Hepatocyte (in vitro differentiated cells): ENCODE results near the gene ARHGAP6. TPM values are rescaled to one million over a fixed set of nuclear protein-coding genes. Genes with fewer than 3 reads are reported as not detected.

ENCODE experiments used
- DNase-seq: peaks from one replicate; pipeline ENCODE4 v3.0.0-alpha.2; 2016; ENCODE audit warnings: low spot score
- H2AFZ ChIP-seq: fragments of 200-600 bp; sonication (generic); 2 replicates; pipeline ENCODE4 v1.6.0; 2016; ENCODE audit warnings: antibody characterized with exemption, mild to moderate bottlenecking
- H3K27ac ChIP-seq: fragments of 200-600 bp; sonication (generic); 2 replicates; pipeline ENCODE4 v1.5.1; 2016; ENCODE audit warnings: mild to moderate bottlenecking
- H3K27me3 ChIP-seq: fragments of 200-600 bp; sonication (generic); 2 replicates; pipeline ENCODE4 v1.6.1; 2016
- H3K36me3 ChIP-seq: fragments of 200-600 bp; sonication (generic); replicated peaks from 2 replicates; pipeline ENCODE4 v1.5.1; 2016; ENCODE audit warnings: low read depth; ENCODE audit not compliant: insufficient read depth
- H3K4me1 ChIP-seq: fragments of 200-600 bp; sonication (generic); 2 replicates; pipeline ENCODE4 v1.5.1; 2016; ENCODE audit warnings: mild to moderate bottlenecking, moderate library complexity; ENCODE audit not compliant: insufficient read depth
- H3K4me2 ChIP-seq: fragments of 200-600 bp; sonication (generic); 2 replicates; pipeline ENCODE4 v1.6.0; 2016
- H3K4me3 ChIP-seq: fragments of 200-600 bp; sonication (generic); 2 replicates; pipeline ENCODE4 v1.5.1; 2016; ENCODE audit warnings: mild to moderate bottlenecking
- H3K79me2 ChIP-seq: fragments of 200-600 bp; sonication (generic); 2 replicates; pipeline ENCODE4 v1.6.0; 2017; ENCODE audit warnings: mild to moderate bottlenecking
- H3K9me2 ChIP-seq: fragments of 200-600 bp; sonication (generic); replicated peaks from 2 replicates; pipeline ENCODE4 v1.6.0; 2017; ENCODE audit warnings: mild to moderate bottlenecking; ENCODE audit not compliant: insufficient read depth
- H3K9me3 ChIP-seq: fragments of 200-600 bp; sonication (generic); 2 replicates; pipeline ENCODE4 v1.5.1; 2016; ENCODE audit warnings: low read depth, mild to moderate bottlenecking
- H4K20me1 ChIP-seq: fragments of 200-600 bp; sonication (generic); 2 replicates; pipeline ENCODE4 v1.6.0; 2016; ENCODE audit warnings: mild to moderate bottlenecking; ENCODE audit not compliant: insufficient read depth, poor library complexity, severe bottlenecking
- EZH2 ChIP-seq: fragments of 200-600 bp; sonication (generic); IDR thresholded peaks from 2 replicates; pipeline ENCODE4 v1.6.1; 2016; ENCODE audit warnings: antibody characterized with exemption, mild to moderate bottlenecking, borderline replicate concordance
- EZH2phosphoT487 ChIP-seq: fragments of 200-600 bp; sonication (generic); IDR thresholded peaks from one replicate; pipeline ENCODE4 v1.6.1; 2018; ENCODE audit warnings: antibody characterized with exemption, mild to moderate bottlenecking, low read depth, moderate library complexity; ENCODE audit not compliant: unreplicated experiment, severe bottlenecking
- WGBS: methylation state at CpG from one replicate; pipeline ENCODE4 v1.1.6; 2016; ENCODE audit warnings: low lambda C conversion rate; ENCODE audit errors: missing lambda C conversion rate; 5-methylcytosine and 5-hydroxymethylcytosine counted together
- polyA plus RNA-seq: library from polyadenylated mRNA; unstranded; fragments of >200 nt; fragmentation: Nextera tagmentation; extraction: Ambion mirVana; gene quantifications from 2 replicates; pipeline ENCODE4 v1.2.1, GENCODE V29; 2016
- total RNA-seq: library from RNA; depleted of rRNA; stranded (reverse); fragments of >200 nt; gene quantifications from 2 replicates; pipeline ENCODE4 v1.2.3, GENCODE V29; 2014
- TF ChIP-seq, protein P1 (sequence below): fragments of 200-600 bp; sonication (generic); IDR thresholded peaks from 2 replicates; pipeline ENCODE4 v1.5.1; 2016; ENCODE audit warnings: antibody characterized with exemption, mild to moderate bottlenecking; ENCODE audit not compliant: poor library complexity

Gene ARHGAP6
- total and polyA plus RNA-seq, 2 experiments from 2014 or later = 4.9 to 6.9 TPM

- no peaks in the 10 kb centered on the region for H4K20me1 ChIP-seq
- 95% methylated on average over 2 of the region's 2 CpGs for WGBS
- no peaks in the 10 kb centered on the region for H3K4me1 ChIP-seq
- H3K27ac ChIP-seq = no peak overlapping the region
- H3K27me3 ChIP-seq = no peaks in the 10 kb centered on the region
- H3K4me2 ChIP-seq = no peak overlapping the region
- no peaks in the 10 kb centered on the region for H3K36me3 ChIP-seq
- no peaks in the 10 kb centered on the region for H3K79me2 ChIP-seq
- no peak overlapping the region for H3K4me3 ChIP-seq
- no peak for DNase-seq
- H3K9me2 ChIP-seq = no peaks in the 10 kb centered on the region
- no peak for TF ChIP-seq EZH2phosphoT487
- TF ChIP-seq EZH2 = no peak
- TF ChIP-seq, protein P1, sequence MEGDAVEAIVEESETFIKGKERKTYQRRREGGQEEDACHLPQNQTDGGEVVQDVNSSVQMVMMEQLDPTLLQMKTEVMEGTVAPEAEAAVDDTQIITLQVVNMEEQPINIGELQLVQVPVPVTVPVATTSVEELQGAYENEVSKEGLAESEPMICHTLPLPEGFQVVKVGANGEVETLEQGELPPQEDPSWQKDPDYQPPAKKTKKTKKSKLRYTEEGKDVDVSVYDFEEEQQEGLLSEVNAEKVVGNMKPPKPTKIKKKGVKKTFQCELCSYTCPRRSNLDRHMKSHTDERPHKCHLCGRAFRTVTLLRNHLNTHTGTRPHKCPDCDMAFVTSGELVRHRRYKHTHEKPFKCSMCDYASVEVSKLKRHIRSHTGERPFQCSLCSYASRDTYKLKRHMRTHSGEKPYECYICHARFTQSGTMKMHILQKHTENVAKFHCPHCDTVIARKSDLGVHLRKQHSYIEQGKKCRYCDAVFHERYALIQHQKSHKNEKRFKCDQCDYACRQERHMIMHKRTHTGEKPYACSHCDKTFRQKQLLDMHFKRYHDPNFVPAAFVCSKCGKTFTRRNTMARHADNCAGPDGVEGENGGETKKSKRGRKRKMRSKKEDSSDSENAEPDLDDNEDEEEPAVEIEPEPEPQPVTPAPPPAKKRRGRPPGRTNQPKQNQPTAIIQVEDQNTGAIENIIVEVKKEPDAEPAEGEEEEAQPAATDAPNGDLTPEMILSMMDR = no peak
- H3K9me3 ChIP-seq = no peaks in the 10 kb centered on the region
- H2AFZ ChIP-seq = no peak overlapping the region
These were observed 271.6 kb downstream of the ARHGAP6 start for GRCh38 chrX:11393949-11394654.

- TF ChIP-seq, protein P1 = no peak
- TF ChIP-seq EZH2 = no peak
- no peak for TF ChIP-seq EZH2phosphoT487
- H3K4me1 ChIP-seq = no peaks in the 10 kb centered on the region
- H3K36me3 ChIP-seq = no peaks in the 10 kb centered on the region
- H3K4me3 ChIP-seq = no peak overlapping the region
- H3K79me2 ChIP-seq = no peaks in the 10 kb centered on the region
- H3K9me3 ChIP-seq = no peaks in the 10 kb centered on the region
- no peak overlapping the region for H2AFZ ChIP-seq
- H3K27me3 ChIP-seq = no peaks in the 10 kb centered on the region
- no peak for DNase-seq
- WGBS = 90% methylated on average over 3 of the region's 3 CpGs
- peak overlapping the region; percentile 75 for H3K27ac ChIP-seq
- H4K20me1 ChIP-seq = no peaks in the 10 kb centered on the region
- H3K9me2 ChIP-seq = no peaks in the 10 kb centered on the region
- no peak overlapping the region for H3K4me2 ChIP-seq
These were observed 278.9 kb downstream of the ARHGAP6 start for GRCh38 chrX:11386812-11387211.

DNA sequence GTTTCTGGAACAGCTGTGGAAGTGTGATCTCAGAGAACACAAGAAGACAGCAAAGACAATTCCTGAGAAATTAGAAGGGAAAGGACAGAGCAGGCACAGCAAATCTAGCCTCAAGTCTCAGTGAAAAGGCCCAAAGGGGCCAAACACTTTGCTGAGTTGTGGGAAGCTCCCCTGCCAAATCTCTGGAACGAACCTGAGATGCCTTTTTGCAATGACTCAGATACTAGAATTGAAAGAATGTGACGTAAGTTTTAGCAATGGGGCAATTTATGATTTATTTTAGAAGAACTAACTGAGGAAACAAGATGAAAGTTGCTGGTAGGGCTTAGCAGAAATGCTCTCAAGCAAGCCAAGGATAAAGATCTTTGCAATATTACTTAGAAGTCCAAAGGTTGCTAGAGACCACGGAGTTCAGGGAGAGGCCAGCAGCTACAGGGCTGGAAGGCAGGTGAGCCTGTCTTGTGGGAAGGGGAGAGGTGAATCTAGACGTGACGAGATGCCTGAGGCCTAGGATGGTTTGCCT is 279.7 kb downstream of the ARHGAP6 start:
- Histone ChIP-seq H3K9me2 (no peaks in the 10 kb centered on the region), H4K20me1 (no peaks in the 10 kb centered on the region), H3K36me3 (no peaks in the 10 kb centered on the region), H3K9me3 (no peaks in the 10 kb centered on the region), H3K79me2 (no peaks in the 10 kb centered on the region), H3K27me3 (no peaks in the 10 kb centered on the region), H2AFZ (no peak overlapping the region), H3K4me2 (peak overlapping the region; percentile 0), H3K4me1 (no peaks in the 10 kb centered on the region), H3K27ac (peak overlapping the region; percentile 75), H3K4me3 (no peak overlapping the region)
- TF ChIP-seq, protein P1 = no peak
- TF ChIP-seq EZH2phosphoT487 = no peak
- TF ChIP-seq EZH2 = no peak
- 37% methylated on average over 5 of the region's 5 CpGs for WGBS
- DNase-seq = peak; percentile 44
